ENCODE data around the gene AP1M2.
"Not testable (repeated sequence)": the region's sequence is repeated elsewhere in the genome, so short reads cannot be mapped to it uniquely, and the experiment has no call there.

The AP1M2 gene

DNA sequence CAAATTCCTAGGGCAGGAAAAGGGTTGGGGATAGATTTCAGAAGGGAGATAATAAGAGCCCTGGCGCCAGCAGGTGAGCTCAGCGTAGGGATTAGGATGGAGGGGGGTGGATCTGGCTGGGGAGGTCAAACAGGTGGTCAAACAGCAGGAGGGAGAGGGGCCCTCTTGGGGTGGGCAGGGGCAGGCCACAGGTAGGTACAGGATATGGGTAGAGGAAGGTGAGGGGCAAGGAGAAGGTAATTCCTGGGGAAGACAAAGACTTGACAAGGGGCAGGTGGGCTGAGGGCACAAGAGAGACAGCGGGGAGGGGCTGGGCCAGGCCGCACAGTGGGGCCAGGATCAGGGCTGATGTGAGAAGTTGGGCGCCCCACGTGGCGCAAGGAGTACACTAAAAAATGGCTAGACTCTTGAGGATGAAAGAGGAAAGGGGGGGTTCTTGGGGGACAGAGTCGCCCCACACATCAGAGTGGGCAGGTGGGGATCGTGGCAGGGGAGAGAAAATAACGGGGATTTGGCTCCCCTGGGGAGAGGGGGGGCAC is 22.0 kb downstream of the AP1M2 start:
- peak in 1 of 3 experiments; percentile 57 for DNase-seq (ENCODE audit: low read depth in 3 of 3)

GRCh38 chr19:10562609-10563008 is 24.5 kb downstream of the AP1M2 start:
- no peak for DNase-seq (ENCODE audit: low read depth in 3 of 3)

GRCh38 chr19:10560154-10560553 is 27.0 kb downstream of the AP1M2 start:
- no peak for DNase-seq (ENCODE audit: low read depth in 3 of 3)

GRCh38 chr19:10557603-10558197 is 29.4 kb downstream of the AP1M2 start:
- no peak for DNase-seq (ENCODE audit: low read depth in 3 of 3)

- DNase-seq (ENCODE audit: low read depth in 3 of 3): no peak
Measured at GRCh38 chr19:10555610-10555973, 31.5 kb downstream of the AP1M2 start.

DNA sequence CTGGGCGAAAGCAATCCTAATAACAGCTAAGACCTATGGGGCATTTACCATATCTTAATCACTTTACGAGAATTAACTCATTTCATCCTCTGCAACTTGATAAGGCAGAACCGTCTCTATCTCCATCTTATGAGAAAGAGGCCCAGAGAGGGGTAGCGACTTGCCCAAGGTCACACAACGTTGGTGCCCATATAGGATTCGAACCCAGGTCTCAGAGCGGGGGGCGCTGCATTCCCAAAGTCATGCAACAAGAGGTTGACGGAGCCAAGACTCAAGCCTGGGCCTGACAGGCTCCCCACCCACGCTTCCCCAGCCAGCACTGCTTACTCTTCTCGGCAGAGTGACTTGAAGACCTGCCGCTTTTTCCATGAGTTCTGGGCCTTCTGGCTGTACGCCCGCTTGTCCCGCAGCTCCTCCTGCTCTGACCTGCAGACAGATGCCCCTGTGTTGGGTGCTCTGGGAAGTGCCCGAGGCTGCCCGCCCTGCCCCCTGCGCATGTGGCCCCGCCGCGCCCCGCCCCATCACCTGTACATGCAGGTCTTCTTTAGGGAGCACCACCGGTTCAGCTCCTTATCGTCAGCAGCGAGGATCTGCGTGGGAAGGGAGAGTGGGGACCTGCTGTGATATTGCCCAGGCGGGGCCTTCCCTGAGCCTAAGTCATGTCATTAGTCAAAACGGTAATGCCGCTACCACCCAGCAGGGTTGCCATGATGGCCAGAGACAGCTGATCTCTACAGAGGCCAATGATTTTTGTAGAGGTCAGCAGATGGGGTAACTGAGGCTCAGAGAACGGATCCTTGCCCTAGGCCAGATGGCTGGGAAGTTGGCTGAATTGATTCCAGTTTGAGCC is 32.1 kb downstream of the AP1M2 start:
- DNase-seq (ENCODE audit: low read depth in 3 of 3): no peak

GRCh38 chr19:10553943-10554381 is 33.1 kb downstream of the AP1M2 start:
- DNase-seq (ENCODE audit: low read depth in 3 of 3): no peak

- no peak for DNase-seq (ENCODE audit: low read depth in 3 of 3)
Measured at GRCh38 chr19:10553087-10553667, 33.9 kb downstream of the AP1M2 start.

- peak in 1 of 3 experiments; percentile 47 for DNase-seq (ENCODE audit: low read depth in 3 of 3)
Measured at GRCh38 chr19:10552510-10553053, 34.5 kb downstream of the AP1M2 start.

GRCh38 chr19:10551698-10552301 is 35.3 kb downstream of the AP1M2 start:
- peak in 1 of 3 experiments; percentile 39 for DNase-seq (ENCODE audit: low read depth in 3 of 3)

GRCh38 chr19:10551006-10551405 is 36.1 kb downstream of the AP1M2 start:
- not testable (repeated sequence) for DNase-seq (ENCODE audit: low read depth in 3 of 3)

- DNase-seq (ENCODE audit: low read depth in 3 of 3): no peak
Measured at GRCh38 chr19:10550336-10550735, 36.8 kb downstream of the AP1M2 start.

DNA sequence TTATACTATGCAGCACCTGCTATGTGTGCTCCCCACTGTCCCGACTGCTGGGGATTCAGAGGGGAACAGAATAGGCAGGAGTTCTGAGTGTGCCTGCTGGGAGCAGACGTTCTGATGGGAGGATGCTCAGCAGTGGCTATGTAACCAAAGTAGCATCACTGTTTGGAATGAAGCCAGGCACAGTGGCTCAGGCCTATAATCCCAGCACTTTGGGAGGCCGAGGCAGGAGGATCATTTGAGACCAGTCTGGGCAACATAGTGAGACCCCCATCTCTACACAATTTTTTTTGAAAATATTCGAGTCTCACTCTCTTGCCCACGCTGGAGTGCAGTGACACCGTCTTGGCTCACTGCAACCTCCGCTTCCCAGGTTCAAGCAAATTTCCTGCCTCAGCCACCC is 37.4 kb downstream of the AP1M2 start:
- DNase-seq (ENCODE audit: low read depth in 3 of 3): no peak

DNA sequence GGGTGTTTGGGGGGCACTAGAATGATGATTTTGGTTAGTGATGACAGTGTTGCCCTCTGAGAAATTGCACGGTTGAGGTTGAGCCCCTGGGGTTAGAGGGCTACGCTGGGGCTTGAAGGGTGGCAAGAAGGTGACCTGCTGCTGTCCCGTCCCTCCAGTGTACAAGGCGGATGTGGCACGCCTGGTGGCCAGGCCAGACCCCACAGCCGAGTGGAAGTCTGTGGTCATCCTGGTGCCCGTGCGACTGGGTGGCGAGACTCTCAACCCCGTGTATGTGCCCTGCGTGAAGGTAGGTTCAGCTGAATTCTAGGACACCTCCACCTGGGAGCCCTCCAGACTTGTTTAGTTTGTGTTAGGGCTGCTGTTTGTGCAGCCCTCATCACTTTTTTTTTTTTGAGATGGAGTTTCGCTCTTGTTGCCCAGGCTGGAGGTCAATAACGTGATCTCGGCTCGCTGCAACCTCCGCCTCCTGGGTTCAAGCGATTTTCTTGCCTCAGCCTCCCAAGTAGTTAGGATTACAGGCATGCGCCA is 38.3 kb downstream of the AP1M2 start:
- DNase-seq (ENCODE audit: low read depth in 3 of 3): no peak

DNA sequence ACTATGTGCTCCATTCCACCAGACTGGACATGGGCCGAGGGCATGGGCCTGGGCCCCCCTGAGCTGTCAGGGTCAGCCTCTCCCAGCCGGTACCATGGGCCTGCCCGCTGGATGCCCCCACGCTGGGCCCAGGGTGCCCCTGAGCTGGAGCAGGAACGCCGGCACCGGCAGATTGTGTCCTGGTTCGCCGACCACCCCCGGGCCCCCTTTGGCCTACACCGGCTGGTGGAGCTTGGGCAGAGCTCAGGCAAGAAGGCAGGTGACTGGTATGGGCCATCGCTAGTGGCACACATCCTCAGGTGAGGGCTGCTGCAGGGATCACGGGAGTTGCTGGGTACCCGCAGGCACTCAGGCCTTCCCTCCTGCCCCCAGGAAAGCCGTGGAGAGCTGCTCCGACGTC is 40.3 kb downstream of the AP1M2 start:
- no peak for DNase-seq (ENCODE audit: low read depth in 3 of 3)

DNA sequence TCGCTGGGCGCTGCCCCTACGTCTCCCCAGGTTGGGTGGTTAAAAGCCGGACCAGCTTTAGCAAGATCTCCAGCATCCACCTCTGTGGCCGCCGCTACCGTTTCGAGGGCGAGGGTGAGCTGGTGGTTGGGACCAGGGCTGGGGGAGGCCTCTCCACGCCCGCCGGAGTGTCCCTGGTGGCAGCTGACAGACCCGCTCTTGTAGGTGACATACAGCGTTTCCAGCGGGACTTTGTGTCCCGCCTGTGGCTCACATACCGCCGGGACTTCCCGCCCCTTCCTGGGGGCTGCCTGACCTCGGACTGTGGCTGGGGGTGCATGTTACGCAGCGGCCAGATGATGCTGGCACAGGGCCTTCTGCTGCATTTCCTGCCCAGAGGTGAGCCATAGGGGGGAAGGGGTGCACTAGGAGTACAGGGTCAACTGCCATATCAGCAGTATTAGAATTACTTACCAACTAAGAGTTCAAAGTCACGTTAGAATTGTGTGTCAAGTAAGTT is 42.3 kb downstream of the AP1M2 start:
- no peak for DNase-seq (ENCODE audit: low read depth in 3 of 3)

DNA sequence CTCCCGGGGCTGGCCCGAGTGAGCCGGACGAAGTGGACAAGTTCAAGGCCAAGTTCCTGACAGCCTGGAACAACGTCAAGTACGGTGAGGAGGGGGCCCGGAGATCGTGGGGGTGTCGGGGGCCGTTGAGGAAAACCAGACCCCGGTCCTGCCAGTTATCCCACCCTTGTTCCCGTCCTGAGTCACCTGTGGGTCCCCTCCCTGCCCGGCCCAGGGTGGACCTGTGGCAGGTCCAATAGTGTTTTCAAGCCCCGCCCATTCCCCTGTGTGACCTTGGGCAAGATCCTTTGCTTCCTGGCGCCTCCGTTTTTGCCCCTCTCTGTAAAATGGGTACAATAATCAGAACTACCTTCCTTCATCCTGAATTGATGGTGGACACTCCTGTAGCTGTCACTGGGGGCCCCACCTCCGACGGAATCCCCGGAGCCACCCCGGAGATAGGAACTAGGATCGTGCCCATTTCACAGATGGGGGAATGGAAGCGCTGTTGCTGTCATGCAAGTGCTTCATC is 42.8 kb downstream of the AP1M2 start:
- DNase-seq (ENCODE audit: low read depth in 3 of 3): no peak

GRCh38 chr19:10543420-10544241 is 43.5 kb downstream of the AP1M2 start, which contains the start of gene ATG4D:
Gene ATG4D, plus strand, starts transcription at chr19:10543904. Its CDS starts 187 bp downstream, at chr19:10544091.
- DNase-seq (ENCODE audit: low read depth in 3 of 3): peak; percentile 55 to 79 (median 62)

- no peak for DNase-seq (ENCODE audit: low read depth in 3 of 3)
Measured at GRCh38 chr19:10543059-10543419, 44.1 kb downstream of the AP1M2 start.

- DNase-seq (ENCODE audit: low read depth in 3 of 3): not testable (repeated sequence)
Measured at GRCh38 chr19:10539016-10539415, 48.1 kb downstream of the AP1M2 start.

All from stimulated activated CD4-positive, alpha-beta T cell treated with anti-CD3 and anti-CD28 coated beads, TNF-alpha, amount 100 ng/mL, for 24 hours (primary cell).